Loucy (cell line): ENCODE results near the gene SLC2A1.

ENCODE experiments used
- CTCF ChIP-seq: fragments of 200-600 bp; sonication (generic); conservative IDR thresholded peaks from 2 replicates; pipeline ENCODE4 v1.5.1; 2014; ENCODE audit warnings: mild to moderate bottlenecking, antibody characterized with exemption, low read length
- EZH2phosphoT487 ChIP-seq: fragments of 200-600 bp; IDR thresholded peaks from 2 replicates; pipeline ENCODE4 v1.6.1; 2018; ENCODE audit warnings: antibody characterized with exemption, mild to moderate bottlenecking, moderate library complexity, borderline replicate concordance

GRCh38 chr1:42979896-42980800, 21.5 kb upstream of the SLC2A1 start:
- no peak for TF ChIP-seq CTCF
- no peak for TF ChIP-seq EZH2phosphoT487
